ENCODE results near the gene AUTS2.
"Not testable (repeated sequence)": the region's sequence is repeated elsewhere in the genome, so short reads cannot be mapped to it uniquely, and the experiment has no call there.

Gene AUTS2

GRCh38 chr7:70717553-70718329 lies 1119.5 kb downstream of the AUTS2 start:
- DNase-seq (ENCODE audit: low spot score): no peak

- DNase-seq (ENCODE audit: low spot score): no peak
These were observed 1120.8 kb downstream of the AUTS2 start for GRCh38 chr7:70719125-70719524.

DNA sequence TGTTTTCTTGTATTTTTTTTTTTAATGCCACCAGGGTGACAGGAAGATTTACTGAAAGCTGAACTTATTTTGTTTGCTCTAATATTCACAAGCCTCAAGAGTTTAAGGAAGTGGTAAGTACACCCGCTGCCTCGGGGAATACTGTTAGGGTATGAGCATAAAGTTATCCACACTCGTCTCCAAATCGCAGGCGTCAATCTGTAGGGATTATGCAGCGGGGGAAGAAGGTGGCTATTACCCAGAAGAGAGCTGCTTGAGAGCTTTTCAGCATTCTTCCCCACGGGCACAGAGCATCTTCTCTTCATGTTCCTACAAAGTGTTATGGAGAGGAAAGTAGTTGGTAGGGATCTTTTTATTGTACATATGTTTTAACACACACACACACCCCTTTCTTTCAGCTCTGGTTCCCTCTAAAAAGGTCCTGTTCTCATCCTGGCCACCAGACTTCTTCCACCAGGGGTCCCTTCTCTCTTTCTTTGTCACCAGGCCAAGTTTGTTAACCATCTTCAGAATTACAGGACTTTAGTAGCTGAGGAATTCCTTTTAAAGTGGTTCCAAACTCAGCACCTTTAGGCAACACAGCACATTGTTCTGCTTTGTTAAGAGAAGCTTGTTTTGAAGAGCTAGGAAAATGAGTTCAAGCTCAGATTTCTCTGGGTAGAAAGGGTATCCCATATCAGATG lies 1122.1 kb downstream of the AUTS2 start:
- DNase-seq (ENCODE audit: low spot score): no peak

DNA sequence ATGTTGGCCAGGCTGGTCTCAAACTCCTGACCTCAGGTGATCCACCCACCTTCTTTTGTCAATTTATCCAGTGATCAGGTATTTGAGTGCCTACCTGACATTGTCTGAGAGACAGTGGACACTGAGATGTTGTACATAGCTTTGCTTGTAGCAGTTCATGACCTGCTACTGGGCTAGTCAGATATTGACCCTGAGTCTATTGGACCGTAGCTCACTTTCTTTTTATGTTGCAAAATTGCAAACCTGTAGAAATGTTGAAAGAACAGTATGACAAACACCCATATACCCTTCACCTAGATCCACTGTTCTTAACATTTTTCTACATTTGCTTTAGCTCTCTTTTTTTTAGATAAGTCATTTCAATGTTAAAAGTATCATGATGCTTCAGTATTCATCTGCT lies 1123.2 kb downstream of the AUTS2 start:
- DNase-seq (ENCODE audit: low spot score): no peak

DNA sequence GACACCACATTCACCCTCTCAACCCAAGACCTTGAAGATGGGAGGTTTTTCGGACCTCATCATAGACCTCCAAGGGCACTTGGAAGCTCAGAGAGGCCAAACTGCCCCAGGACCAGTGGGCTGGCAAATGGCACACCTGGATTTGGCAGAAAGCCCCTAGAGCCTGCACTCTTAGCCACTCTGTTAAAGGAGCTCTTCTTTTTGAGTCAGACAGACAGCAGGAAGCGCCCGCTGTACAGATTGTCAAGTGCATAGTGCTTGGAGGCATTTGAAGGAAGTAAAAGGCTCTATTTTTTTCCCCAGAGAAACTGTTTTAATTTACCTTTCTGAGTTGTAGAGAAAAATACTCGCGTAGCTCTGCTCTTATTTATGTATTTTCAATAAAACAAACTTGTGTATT lies 1125.1 kb downstream of the AUTS2 start:
- no peak for DNase-seq (ENCODE audit: low spot score)

- DNase-seq (ENCODE audit: low spot score): no peak
These were observed 1127.2 kb downstream of the AUTS2 start for GRCh38 chr7:70725448-70725847.

- DNase-seq (ENCODE audit: low spot score): no peak
These were observed 1128.0 kb downstream of the AUTS2 start for GRCh38 chr7:70726294-70726693.

- DNase-seq (ENCODE audit: low spot score): no peak
These were observed 1128.7 kb downstream of the AUTS2 start for GRCh38 chr7:70726951-70727378.

DNA sequence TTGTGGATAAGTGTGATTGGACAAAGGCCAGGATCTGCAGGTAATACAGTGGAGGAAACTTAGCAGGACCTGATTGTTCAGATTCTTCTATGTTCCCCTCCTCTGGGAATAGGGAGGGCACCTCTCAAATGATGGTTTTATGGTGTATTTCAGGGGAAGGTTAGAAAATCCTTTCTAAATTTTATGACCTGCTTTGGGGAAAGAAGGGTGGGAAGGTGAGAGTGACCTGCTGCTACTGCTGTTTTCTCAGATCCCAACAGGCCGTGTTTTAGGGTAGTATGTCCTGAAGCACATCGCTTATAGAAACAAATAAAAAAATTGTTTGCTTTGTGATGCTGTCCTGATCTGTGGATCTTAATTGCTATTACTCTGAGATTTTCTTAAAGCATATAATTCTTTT lies 1129.6 kb downstream of the AUTS2 start:
- DNase-seq (ENCODE audit: low spot score): no peak

DNA sequence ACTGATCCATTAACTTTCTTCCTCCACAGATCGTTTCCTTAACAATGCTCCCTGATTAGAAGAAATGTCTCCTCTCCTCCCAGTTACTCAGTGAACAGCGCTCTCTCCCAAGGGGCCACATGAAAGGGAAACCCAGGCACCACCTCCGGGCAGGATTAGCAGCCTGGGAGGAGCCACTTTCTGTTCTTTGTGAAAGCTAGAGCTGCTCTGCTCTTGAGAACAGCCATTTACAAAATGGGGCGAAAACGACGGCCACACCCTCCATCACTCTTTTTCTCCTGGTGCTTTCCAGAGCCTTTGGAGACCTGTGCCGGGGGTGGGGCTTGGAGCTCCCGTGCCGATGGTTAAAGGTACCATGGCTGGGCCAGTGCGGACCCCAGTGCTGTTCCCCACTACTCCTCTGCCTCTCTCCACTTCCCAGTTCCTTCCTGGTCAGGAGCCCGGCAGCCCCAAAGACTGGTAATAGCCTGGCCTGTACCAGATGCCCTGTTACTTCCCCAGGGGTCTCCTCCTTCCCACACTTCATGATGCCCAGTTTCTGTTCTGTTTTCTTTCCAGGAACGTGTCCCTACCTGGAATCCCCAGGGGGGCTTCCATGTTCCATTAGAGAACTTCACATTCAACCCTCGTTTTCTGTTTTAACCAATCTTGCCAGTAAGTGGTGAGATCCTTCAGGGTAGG lies 1130.7 kb downstream of the AUTS2 start:
- DNase-seq (ENCODE audit: low spot score): peak; percentile 75

GRCh38 chr7:70729553-70730157 lies 1131.4 kb downstream of the AUTS2 start:
- DNase-seq (ENCODE audit: low spot score): not testable (repeated sequence)

GRCh38 chr7:70730451-70731110 lies 1132.3 kb downstream of the AUTS2 start:
- no peak for DNase-seq (ENCODE audit: low spot score)

GRCh38 chr7:70733090-70733489 lies 1134.8 kb downstream of the AUTS2 start:
- DNase-seq (ENCODE audit: low spot score): no peak

DNA sequence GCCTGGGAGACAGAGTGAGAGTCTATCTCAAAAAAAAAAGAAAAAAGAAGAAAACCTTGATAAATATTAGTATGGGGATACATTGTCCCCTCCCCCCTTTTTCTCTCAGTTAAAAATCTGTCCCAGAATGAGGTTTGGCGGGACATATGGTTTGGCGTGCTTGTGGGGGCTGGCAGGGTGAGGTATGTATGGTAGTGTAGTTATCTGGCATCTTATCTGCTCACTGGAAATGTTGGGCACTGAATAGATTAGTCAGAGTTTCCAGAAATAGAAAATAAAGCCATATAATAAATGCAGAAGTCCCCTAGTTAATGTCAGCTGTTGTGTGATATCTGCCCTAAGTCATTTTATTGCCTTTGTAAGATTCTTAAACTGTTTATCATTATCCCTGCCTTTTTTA lies 1136.1 kb downstream of the AUTS2 start:
- no peak for DNase-seq (ENCODE audit: low spot score)

DNA sequence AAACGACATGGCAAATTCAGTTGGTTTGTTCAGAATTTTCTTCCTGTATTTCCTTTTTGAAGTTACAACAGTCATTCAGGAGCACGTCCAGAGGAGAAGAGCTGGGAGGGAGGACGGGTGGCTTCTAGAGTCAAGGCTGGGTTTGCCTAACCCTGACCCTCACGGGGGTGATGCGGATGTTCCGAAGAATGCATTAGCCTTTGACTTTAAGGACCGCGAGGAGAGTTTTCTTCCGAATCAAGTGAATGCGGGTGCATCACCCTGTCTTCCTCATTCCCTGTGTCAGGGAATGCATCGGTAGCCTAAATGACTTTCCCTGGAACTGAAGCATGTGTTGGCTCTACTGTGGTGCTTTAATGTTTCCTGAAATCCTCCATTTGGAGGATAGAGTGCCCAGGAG lies 1137.0 kb downstream of the AUTS2 start:
- DNase-seq (ENCODE audit: low spot score): no peak

- no peak for DNase-seq (ENCODE audit: low spot score)
These were observed 1138.6 kb downstream of the AUTS2 start for GRCh38 chr7:70736715-70737460.

DNA sequence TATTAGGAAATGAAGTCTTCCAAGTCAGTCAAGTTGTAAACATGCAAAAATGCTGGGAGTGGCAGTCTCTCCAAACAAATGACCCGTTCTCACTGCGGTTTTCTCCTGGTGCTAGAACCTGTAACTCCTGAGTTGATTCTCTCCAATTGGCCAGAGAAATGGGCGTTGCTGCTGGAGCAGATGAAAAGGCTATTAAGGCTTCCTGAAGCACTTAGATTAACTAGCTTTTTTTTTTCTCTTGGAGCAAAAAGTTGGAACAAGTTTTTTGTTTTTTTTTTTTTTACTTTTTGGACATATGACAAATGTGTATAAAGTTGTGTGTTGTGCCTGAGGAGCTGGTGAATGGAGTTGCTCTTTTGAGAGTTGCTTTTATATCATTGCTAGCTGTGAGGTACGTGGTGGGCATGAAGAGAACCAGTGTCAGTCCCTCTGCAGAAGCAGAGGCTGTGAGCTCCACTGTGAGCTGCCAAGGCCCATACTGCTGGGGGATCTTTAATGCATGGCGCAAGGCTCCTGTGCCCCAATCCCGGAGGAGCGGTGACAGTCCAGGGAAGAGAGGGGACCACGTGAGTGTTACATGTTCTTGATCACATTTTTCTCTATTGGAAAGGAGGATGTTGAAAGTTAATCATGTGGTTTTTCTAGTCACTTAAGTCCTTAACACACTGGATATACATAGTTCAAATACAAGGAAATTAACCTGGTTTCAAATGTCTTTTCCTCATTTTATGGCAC lies 1140.0 kb downstream of the AUTS2 start:
- no peak for DNase-seq (ENCODE audit: low spot score)

DNA sequence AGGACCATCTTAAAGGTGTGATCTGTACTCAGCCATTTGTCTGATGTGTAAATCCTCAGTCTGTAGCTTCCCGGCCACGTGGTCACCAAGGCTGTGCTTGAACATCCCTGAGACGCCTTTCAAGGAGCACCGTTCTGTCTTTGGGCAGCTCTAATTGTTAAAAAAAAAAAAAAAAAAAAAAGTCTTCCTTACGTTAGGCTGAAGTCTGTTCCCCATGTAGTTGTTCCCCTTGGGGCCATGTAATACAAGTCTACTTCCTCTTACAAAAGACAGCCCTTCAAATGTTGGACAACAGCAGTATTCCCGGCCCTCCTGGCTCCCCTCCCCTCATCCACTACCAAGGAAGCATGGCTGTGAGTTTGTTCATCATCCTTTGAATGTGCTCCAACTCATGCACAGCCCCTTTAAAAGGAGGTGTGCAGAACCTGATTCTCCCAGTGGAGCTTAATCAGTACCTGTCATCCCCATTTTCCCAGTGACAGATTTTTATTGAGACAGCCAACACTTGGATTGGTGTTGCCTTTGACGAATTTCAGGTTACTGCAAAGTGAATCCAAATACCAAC lies 1141.5 kb downstream of the AUTS2 start:
- DNase-seq (ENCODE audit: low spot score): no peak

- DNase-seq (ENCODE audit: low spot score): no peak
These were observed 1143.4 kb downstream of the AUTS2 start for GRCh38 chr7:70741666-70742065.

Measured in D341Med (cell line).